Ascending aorta (tissue), 2 donors: ENCODE measurements around the gene SHISA9. TPM values are rescaled to one million over a fixed set of nuclear protein-coding genes. Genes with fewer than 3 reads are reported as not detected.

ENCODE experiments used
- DNase-seq, 2 donors: peaks; one replicate each; pipeline ENCODE4 v3.0.0-alpha.2; 2019; ENCODE audit warnings: low spot score in 2 of 2
- H3K27ac ChIP-seq, 2 donors: fragments of 200-600 bp; sonication (generic); one replicate each; pipeline ENCODE4 v1.5.1; 2016 to 2017; ENCODE audit warnings: mild to moderate bottlenecking in 1 of 2
- H3K27me3 ChIP-seq: fragments of 200-600 bp; sonication (generic); one replicate; pipeline ENCODE4 v1.5.1; 2017
- H3K36me3 ChIP-seq, 2 donors: fragments of 200-600 bp; sonication (generic); one replicate each; pipeline ENCODE4 v1.5.1; 2016
- H3K4me1 ChIP-seq, 2 donors: fragments of 200-600 bp; sonication (generic); one replicate each; pipeline ENCODE4 v1.5.1; 2016 to 2017; ENCODE audit warnings: mild to moderate bottlenecking in 1 of 2
- H3K4me3 ChIP-seq, 2 donors: fragments of 200-600 bp; sonication (generic); one replicate each; pipeline ENCODE4 v1.5.1; 2016 to 2017; ENCODE audit warnings: mild to moderate bottlenecking in 1 of 2
- H3K9me3 ChIP-seq, 2 donors: fragments of 200-600 bp; sonication (generic); one replicate each; pipeline ENCODE4 v1.5.1; 2016
- intact Hi-C: fragments of 100-400 bp; cut with DNase I; formaldehyde crosslinking; loops from one replicate; pipeline ENCODE4 v1.15.1; 2023
- total RNA-seq: library from RNA; depleted of rRNA; stranded (reverse); fragments of >200 nt; gene quantifications from one replicate; pipeline ENCODE4 v1.1.0, GENCODE V29; 2016
- TF ChIP-seq, protein P1 (sequence below), 3 experiments: fragments of 200-600 bp in 2 of 3; fragments of 450-650 bp in 1 of 3; sonication (generic) in 2 of 3; IDR thresholded peaks; one replicate each; pipeline ENCODE4 v1.5.1; 2016 to 2019; ENCODE audit warnings: antibody characterized with exemption in 3 of 3, mild to moderate bottlenecking in 1 of 3, moderate library complexity in 1 of 3

SHISA9 gene
- total RNA-seq, 1 donor from 2014 or later: 8.9 TPM

- no peak for DNase-seq
- H3K27me3 ChIP-seq: no peaks in the 10 kb centered on the region
- H3K27ac ChIP-seq: no peak overlapping the region
- no peaks in the 10 kb centered on the region for H3K36me3 ChIP-seq
- H3K4me3 ChIP-seq: no peak overlapping the region
- no peaks in the 10 kb centered on the region for H3K9me3 ChIP-seq
- no peaks in the 10 kb centered on the region for H3K4me1 ChIP-seq
- intact Hi-C loops: no loop called here
- TF ChIP-seq, protein P1, sequence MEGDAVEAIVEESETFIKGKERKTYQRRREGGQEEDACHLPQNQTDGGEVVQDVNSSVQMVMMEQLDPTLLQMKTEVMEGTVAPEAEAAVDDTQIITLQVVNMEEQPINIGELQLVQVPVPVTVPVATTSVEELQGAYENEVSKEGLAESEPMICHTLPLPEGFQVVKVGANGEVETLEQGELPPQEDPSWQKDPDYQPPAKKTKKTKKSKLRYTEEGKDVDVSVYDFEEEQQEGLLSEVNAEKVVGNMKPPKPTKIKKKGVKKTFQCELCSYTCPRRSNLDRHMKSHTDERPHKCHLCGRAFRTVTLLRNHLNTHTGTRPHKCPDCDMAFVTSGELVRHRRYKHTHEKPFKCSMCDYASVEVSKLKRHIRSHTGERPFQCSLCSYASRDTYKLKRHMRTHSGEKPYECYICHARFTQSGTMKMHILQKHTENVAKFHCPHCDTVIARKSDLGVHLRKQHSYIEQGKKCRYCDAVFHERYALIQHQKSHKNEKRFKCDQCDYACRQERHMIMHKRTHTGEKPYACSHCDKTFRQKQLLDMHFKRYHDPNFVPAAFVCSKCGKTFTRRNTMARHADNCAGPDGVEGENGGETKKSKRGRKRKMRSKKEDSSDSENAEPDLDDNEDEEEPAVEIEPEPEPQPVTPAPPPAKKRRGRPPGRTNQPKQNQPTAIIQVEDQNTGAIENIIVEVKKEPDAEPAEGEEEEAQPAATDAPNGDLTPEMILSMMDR (IDR thresholded peaks at IDR 0.05): no peak
Observed at GRCh38 chr16:13269359-13269758, 368.0 kb downstream of the SHISA9 start.

DNA sequence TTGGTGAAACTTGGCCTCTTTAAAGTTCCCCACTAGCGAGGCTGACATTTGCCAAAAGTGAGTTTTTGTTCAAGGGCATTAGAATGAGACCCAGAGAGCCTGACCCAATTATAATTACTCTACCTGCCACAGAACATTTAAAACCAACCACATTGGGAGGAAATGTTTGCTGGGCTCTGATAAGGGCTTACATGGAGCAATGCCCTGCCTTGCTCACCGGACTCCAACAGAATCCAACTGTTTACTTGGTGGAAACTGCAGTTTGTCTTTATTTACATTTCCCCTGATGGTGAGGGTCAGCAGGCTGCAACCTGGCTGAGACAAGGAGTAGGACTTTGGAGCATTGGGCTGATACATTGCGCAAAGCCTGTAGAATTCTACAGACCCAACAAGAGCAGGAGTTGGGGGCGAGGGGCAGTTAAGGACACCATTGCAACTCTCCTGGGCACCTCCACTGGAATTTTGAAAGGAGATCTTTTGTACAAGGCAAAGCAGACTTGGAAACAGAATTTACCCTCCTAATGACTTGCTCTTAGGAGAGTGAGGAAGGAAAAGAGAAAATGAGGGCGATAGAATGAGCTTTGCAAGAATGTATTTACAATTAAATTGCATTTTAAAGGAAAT is 368.6 kb downstream of the SHISA9 start:
- intact Hi-C loops: no loop called here
- H3K4me3 ChIP-seq: no peak overlapping the region
- H3K36me3 ChIP-seq: no peaks in the 10 kb centered on the region
- no peak for DNase-seq
- no peak overlapping the region for H3K27ac ChIP-seq
- no peaks in the 10 kb centered on the region for H3K27me3 ChIP-seq
- TF ChIP-seq, protein P1 (IDR thresholded peaks at IDR 0.05): no peak
- no peaks in the 10 kb centered on the region for H3K4me1 ChIP-seq
- H3K9me3 ChIP-seq: no peaks in the 10 kb centered on the region

GRCh38 chr16:13270602-13271001 is 369.2 kb downstream of the SHISA9 start:
- DNase-seq: no peak
- Histone ChIP-seq H3K9me3 (no peaks in the 10 kb centered on the region), H3K36me3 (no peaks in the 10 kb centered on the region), H3K27me3 (no peaks in the 10 kb centered on the region), H3K27ac (no peak overlapping the region), H3K4me3 (no peak overlapping the region), H3K4me1 (no peaks in the 10 kb centered on the region)
- TF ChIP-seq, protein P1 (IDR thresholded peaks at IDR 0.05): no peak
- intact Hi-C loops: no loop called here

GRCh38 chr16:13289515-13289914 is 388.1 kb downstream of the SHISA9 start:
- TF ChIP-seq, protein P1 (IDR thresholded peaks at IDR 0.05): no peak
- intact Hi-C loops: no loop called here
- no peaks in the 10 kb centered on the region for H3K36me3 ChIP-seq
- H3K27me3 ChIP-seq: no peaks in the 10 kb centered on the region
- no peak for DNase-seq
- no peaks in the 10 kb centered on the region for H3K9me3 ChIP-seq
- H3K27ac ChIP-seq: no peak overlapping the region
- no peaks in the 10 kb centered on the region for H3K4me1 ChIP-seq
- no peak overlapping the region for H3K4me3 ChIP-seq

Other genes starting within 250 kb of the SHISA9 start
- gene CPPED1, start 97.7 kb upstream of the SHISA9 start, total RNA-seq: 13.3 TPM